ENCODE data around the gene FAHD2A.

Gene FAHD2A

GRCh38 chr2:95356821-95357700 is 45.4 kb upstream of the FAHD2A start:
- Histone ChIP-seq H3K36me3 (replicated peaks) (no peaks in the 10 kb centered on the region), H3K27ac (no peak overlapping the region), H3K4me3 (ENCODE audit: low read depth, low read length) (no peak overlapping the region), H3K27me3 (replicated peaks) (no peaks in the 10 kb centered on the region)
- in situ Hi-C loops (cut with HindIII; ENCODE audit: low pct_ligation_motif_present, low sequenced_read_pairs), result no loop called here
- TF ChIP-seq, protein P1, sequence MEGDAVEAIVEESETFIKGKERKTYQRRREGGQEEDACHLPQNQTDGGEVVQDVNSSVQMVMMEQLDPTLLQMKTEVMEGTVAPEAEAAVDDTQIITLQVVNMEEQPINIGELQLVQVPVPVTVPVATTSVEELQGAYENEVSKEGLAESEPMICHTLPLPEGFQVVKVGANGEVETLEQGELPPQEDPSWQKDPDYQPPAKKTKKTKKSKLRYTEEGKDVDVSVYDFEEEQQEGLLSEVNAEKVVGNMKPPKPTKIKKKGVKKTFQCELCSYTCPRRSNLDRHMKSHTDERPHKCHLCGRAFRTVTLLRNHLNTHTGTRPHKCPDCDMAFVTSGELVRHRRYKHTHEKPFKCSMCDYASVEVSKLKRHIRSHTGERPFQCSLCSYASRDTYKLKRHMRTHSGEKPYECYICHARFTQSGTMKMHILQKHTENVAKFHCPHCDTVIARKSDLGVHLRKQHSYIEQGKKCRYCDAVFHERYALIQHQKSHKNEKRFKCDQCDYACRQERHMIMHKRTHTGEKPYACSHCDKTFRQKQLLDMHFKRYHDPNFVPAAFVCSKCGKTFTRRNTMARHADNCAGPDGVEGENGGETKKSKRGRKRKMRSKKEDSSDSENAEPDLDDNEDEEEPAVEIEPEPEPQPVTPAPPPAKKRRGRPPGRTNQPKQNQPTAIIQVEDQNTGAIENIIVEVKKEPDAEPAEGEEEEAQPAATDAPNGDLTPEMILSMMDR (IDR thresholded peaks at IDR 0.05; ENCODE audit: low read depth, low read length, missing control alignments), result no peak
- no peak for DNase-seq

GRCh38 chr2:95357717-95358280 is 44.7 kb upstream of the FAHD2A start:
- in situ Hi-C loops (cut with HindIII; ENCODE audit: low pct_ligation_motif_present, low sequenced_read_pairs), result no loop called here
- Histone ChIP-seq H3K4me3 (ENCODE audit: low read depth, low read length) (no peak overlapping the region), H3K27ac (no peak overlapping the region), H3K27me3 (replicated peaks) (no peaks in the 10 kb centered on the region), H3K36me3 (replicated peaks) (no peaks in the 10 kb centered on the region)
- DNase-seq, result no peak
- TF ChIP-seq, protein P1 (IDR thresholded peaks at IDR 0.05; ENCODE audit: low read depth, low read length, missing control alignments), result no peak

- H3K27ac ChIP-seq, result no peak overlapping the region
- in situ Hi-C loops (cut with HindIII; ENCODE audit: low pct_ligation_motif_present, low sequenced_read_pairs), result no loop called here
- no peaks in the 10 kb centered on the region for H3K27me3 ChIP-seq (replicated peaks)
- H3K36me3 ChIP-seq (replicated peaks), result no peaks in the 10 kb centered on the region
- TF ChIP-seq, protein P1 (IDR thresholded peaks at IDR 0.05; ENCODE audit: low read depth, low read length, missing control alignments), result no peak
- H3K4me3 ChIP-seq (ENCODE audit: low read depth, low read length), result no peak overlapping the region
- peak; percentile 58 for DNase-seq
Measured at GRCh38 chr2:95359031-95359430, 43.5 kb upstream of the FAHD2A start.

- in situ Hi-C loops (cut with HindIII; ENCODE audit: low pct_ligation_motif_present, low sequenced_read_pairs), result no loop called here
- H3K27me3 ChIP-seq (replicated peaks), result no peaks in the 10 kb centered on the region
- H3K27ac ChIP-seq, result no peak overlapping the region
- no peak for DNase-seq
- no peaks in the 10 kb centered on the region for H3K36me3 ChIP-seq (replicated peaks)
- no peak overlapping the region for H3K4me3 ChIP-seq (ENCODE audit: low read depth, low read length)
- TF ChIP-seq, protein P1 (IDR thresholded peaks at IDR 0.05; ENCODE audit: low read depth, low read length, missing control alignments), result no peak
Measured at GRCh38 chr2:95359501-95359930, 43.0 kb upstream of the FAHD2A start.

- no peaks in the 10 kb centered on the region for H3K36me3 ChIP-seq (replicated peaks)
- in situ Hi-C loops (cut with HindIII; ENCODE audit: low pct_ligation_motif_present, low sequenced_read_pairs), result no loop called here
- no peak overlapping the region for H3K27ac ChIP-seq
- no peaks in the 10 kb centered on the region for H3K27me3 ChIP-seq (replicated peaks)
- no peak for DNase-seq
- TF ChIP-seq, protein P1 (IDR thresholded peaks at IDR 0.05; ENCODE audit: low read depth, low read length, missing control alignments), result no peak
- no peak overlapping the region for H3K4me3 ChIP-seq (ENCODE audit: low read depth, low read length)
Measured at GRCh38 chr2:95361216-95361980, 41.1 kb upstream of the FAHD2A start.
